ENCODE results near the gene CERS1.

Gene CERS1

DNA sequence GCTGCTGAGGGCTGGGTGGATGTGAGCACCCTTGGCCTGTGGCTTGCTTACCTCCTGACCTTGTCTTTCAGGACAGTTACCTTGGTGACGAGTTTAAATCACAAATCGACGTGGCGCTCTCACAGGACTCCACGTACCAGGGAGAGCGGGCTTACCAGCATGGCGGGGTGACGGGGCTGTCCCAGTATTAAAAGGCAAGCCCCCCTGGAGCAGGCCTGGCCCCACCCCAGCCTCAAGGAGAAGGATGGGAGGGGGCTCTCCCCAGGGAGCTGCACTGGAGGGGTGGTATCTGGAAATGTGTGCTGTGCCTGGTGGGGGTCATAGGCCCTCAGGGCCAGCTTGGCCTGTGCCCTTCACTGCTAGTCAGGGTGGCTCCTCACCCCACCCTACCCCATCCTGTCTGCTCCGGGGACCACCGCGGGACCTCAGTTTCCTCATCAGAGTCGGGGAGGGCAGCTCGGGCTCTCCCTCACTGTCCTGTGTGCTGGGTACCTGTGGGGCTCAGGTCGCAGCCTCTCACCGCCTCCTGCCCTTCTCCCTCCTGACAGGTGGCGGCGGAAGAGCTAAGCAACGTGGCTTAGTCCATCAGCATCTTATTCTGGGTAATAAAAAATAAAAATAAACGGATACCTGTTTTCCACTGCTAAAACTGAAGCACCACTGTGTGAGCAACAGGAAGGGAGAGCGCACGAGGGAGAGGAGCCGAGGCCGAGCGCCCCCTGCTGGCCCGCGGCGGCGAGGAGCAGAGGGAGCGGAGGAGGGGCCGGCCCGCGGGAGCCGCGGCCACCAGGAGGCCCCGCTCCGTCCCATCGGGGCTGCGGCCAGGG, 29.8 kb downstream of the CERS1 start:
- Histone ChIP-seq H3K27ac (ENCODE audit: low read length) (no peak overlapping the region), H3K4me3 (ENCODE audit: low read length) (no peak overlapping the region), H3K9me3 (ENCODE audit: insufficient read depth, low read depth, low read length) (no peaks in the 10 kb centered on the region), H3K4me1 (ENCODE audit: insufficient read depth, low read length) (no peaks in the 10 kb centered on the region), H3K27me3 (ENCODE audit: insufficient read depth, low read length) (no peaks in the 10 kb centered on the region; the same call in 1 of the 2 replicates), H3K36me3 (ENCODE audit: insufficient read depth, low read depth, low read length) (peaks cover 62% of the 10 kb centered on the region), H3K9ac (ENCODE audit: low read depth, low read length) (no peak overlapping the region)

DNA sequence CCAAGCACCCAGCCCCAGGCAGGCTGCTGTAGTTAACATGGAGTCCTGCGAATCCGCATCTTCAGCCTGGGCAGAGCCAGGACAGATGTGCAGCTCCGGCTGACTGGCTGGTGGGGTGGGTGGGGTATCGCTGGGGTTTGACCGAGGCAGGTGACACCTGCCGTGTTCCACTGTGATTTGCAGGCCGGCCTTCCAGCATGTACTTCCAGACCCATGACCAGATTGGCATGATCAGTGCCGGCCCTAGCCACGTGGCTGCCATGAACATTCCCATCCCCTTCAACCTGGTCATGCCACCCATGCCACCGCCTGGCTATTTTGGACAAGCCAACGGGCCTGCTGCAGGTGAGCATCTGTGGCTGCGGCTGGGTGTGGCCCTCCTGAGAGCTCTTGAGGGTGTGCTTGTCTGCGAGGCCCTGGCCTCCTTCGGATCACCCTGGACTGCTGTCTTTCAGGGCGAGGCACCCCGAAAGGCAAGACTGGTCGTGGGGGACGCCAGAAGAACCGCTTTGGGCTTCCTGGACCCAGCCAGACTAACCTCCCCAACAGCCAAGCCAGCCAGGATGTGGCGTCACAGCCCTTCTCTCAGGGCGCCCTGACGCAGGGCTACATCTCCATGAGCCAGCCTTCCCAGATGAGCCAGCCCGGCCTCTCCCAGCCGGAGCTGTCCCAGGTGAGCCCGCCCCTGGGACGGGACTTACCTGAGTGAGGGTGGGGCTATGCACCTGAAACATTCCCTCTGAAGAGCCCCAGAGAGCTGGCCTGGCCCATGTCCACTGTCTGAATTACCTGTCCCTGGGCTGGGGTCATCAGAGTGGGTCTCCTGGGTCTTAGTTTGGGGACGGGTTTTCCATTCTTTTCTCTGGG, 30.6 kb downstream of the CERS1 start:
- H3K27me3 ChIP-seq (ENCODE audit: insufficient read depth, low read length) = no peaks in the 10 kb centered on the region
- H3K9me3 ChIP-seq (ENCODE audit: insufficient read depth, low read depth, low read length) = no peaks in the 10 kb centered on the region
- no peak overlapping the region for H3K9ac ChIP-seq (ENCODE audit: low read depth, low read length)
- no peaks in the 10 kb centered on the region for H3K4me1 ChIP-seq (ENCODE audit: insufficient read depth, low read length)
- no peak overlapping the region for H3K4me3 ChIP-seq (ENCODE audit: low read length)
- peaks cover 71% of the 10 kb centered on the region for H3K36me3 ChIP-seq (ENCODE audit: insufficient read depth, low read depth, low read length)
- no peak overlapping the region for H3K27ac ChIP-seq (ENCODE audit: low read length)

DNA sequence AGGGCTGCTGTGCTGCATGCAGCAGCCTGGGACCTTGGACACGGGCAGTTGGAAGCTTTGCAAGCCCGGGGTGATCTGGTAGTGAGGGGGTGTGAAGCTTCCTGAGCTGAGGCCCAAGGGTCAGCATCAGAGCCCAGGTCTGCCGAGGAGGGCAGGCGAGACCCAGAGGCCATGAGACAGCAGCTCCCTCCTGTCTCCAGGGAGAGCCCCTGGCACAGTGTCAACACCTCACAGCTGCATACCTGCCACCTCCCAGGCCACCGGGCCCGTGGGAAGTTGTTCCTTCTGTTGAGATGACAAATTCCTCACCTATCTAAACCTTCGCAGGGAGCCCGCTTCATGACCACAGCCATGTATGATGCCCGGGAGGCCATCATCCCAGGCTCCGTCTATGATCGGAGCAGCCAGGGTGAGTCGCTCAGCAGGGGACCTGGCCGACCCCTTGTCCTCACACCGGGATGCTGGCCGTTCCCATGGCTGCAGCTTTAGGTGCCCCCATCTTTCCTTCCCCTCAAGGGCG, 32.1 kb downstream of the CERS1 start:
- H3K4me1 ChIP-seq (ENCODE audit: insufficient read depth, low read length) = no peaks in the 10 kb centered on the region
- H3K36me3 ChIP-seq (ENCODE audit: insufficient read depth, low read depth, low read length) = peaks cover 85% of the 10 kb centered on the region
- no peak overlapping the region for H3K27ac ChIP-seq (ENCODE audit: low read length)
- no peaks in the 10 kb centered on the region for H3K9me3 ChIP-seq (ENCODE audit: insufficient read depth, low read depth, low read length)
- H3K9ac ChIP-seq (ENCODE audit: low read depth, low read length) = no peak overlapping the region
- H3K4me3 ChIP-seq (ENCODE audit: low read length) = no peak overlapping the region
- no peaks in the 10 kb centered on the region for H3K27me3 ChIP-seq (ENCODE audit: insufficient read depth, low read length)

DNA sequence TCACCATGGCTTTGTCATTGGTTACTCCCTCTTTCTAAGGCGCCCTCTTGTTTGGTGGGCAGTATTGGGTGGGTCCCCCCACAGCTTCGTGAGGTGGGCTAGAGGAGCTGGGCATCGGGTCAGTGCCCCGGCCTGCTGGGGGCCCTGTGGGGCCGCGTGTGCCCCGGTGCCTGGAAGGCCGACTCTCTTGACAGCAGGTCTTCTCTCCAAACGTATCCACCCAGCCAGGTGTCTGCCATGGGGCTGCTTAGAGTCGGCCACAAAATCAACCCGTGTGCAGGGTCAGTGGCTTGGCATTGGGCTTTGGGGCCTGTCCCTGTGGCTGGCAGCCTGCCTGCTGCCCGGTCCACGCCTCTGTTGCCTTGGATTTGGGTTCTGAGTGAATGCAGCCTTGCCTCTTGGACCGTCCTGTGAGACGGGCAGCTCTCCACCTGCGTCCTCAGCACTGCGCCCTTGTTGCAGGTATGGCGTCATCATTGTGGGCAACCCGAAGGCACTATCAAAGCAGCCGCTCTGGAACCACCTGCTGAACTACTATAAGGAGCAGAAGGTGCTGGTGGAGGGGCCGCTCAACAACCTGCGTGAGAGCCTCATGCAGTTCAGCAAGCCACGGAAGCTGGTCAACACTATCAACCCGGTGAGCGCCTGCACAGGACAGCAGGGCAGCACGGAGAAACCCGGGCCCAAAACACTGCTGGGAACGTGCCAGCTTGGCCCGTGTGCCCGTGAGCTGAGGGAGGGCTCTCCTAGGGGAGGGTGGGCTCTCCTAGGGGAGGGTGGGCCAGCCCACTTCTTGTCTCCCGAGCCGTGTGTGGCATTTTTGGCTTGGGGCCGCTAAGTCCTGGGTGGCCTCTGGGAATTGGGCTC, 32.7 kb downstream of the CERS1 start:
- Histone ChIP-seq H3K9ac (ENCODE audit: low read depth, low read length) (no peak overlapping the region), H3K4me1 (ENCODE audit: insufficient read depth, low read length) (no peaks in the 10 kb centered on the region), H3K9me3 (ENCODE audit: insufficient read depth, low read depth, low read length) (no peaks in the 10 kb centered on the region), H3K4me3 (ENCODE audit: low read length) (no peak overlapping the region), H3K27ac (ENCODE audit: low read length) (no peak overlapping the region), H3K27me3 (ENCODE audit: insufficient read depth, low read length) (no peaks in the 10 kb centered on the region), H3K36me3 (ENCODE audit: insufficient read depth, low read depth, low read length) (peaks cover 91% of the 10 kb centered on the region)

DNA sequence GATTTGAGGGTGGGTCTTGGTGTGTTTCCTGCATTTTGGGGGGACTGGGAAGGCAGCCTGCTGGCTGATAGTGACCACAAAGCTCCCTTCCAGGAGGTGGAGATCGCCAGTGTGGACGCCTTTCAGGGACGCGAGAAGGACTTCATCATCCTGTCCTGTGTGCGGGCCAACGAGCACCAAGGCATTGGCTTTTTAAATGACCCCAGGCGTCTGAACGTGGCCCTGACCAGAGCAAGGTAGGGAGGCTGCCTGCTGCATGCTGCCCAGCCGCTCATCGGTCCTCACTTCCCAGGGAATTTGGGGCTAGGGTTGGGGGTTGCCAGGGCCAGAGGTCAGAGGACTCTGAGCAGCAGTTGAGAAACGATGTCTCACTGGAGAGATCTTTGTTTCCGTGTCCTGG, 34.0 kb downstream of the CERS1 start:
- Histone ChIP-seq H3K27ac (ENCODE audit: low read length) (no peak overlapping the region), H3K36me3 (ENCODE audit: insufficient read depth, low read depth, low read length) (peaks cover 91% of the 10 kb centered on the region), H3K27me3 (ENCODE audit: insufficient read depth, low read length) (no peaks in the 10 kb centered on the region), H3K4me3 (ENCODE audit: low read length) (no peak overlapping the region), H3K4me1 (ENCODE audit: insufficient read depth, low read length) (no peaks in the 10 kb centered on the region), H3K9ac (ENCODE audit: low read depth, low read length) (no peak overlapping the region), H3K9me3 (ENCODE audit: insufficient read depth, low read depth, low read length) (no peaks in the 10 kb centered on the region)

DNA sequence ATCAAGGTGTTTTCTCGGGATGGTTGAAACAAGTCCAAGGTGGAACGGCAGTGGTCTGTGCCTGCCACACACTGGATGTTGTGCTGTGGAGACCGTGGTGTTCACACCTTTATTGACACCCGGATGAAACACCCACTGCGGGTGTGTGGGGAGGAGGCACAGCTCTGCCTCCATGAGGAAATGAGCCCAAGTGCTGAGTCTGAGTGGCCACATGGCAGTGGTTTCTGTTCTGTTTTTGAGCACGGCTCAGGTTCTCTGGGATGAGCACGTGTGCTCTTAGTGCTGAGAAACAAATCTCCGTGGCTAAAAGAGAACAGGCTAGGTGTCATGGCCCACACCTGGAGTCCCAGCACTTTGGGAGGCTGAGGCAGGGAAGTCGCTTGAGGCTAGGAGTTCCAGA, 34.7 kb downstream of the CERS1 start:
- Histone ChIP-seq H3K36me3 (ENCODE audit: insufficient read depth, low read depth, low read length) (peaks cover 94% of the 10 kb centered on the region), H3K27ac (ENCODE audit: low read length) (no peak overlapping the region), H3K4me1 (ENCODE audit: insufficient read depth, low read length) (no peaks in the 10 kb centered on the region), H3K4me3 (ENCODE audit: low read length) (no peak overlapping the region), H3K9me3 (ENCODE audit: insufficient read depth, low read depth, low read length) (no peaks in the 10 kb centered on the region), H3K27me3 (ENCODE audit: insufficient read depth, low read length) (no peaks in the 10 kb centered on the region), H3K9ac (ENCODE audit: low read depth, low read length) (no peak overlapping the region)

- Histone ChIP-seq H3K27ac (ENCODE audit: low read length) (no peak overlapping the region), H3K27me3 (ENCODE audit: insufficient read depth, low read length) (no peaks in the 10 kb centered on the region), H3K4me3 (ENCODE audit: low read length) (no peak overlapping the region), H3K4me1 (ENCODE audit: insufficient read depth, low read length) (no peaks in the 10 kb centered on the region), H3K9ac (ENCODE audit: low read depth, low read length) (no peak overlapping the region), H3K9me3 (ENCODE audit: insufficient read depth, low read depth, low read length) (no peaks in the 10 kb centered on the region), H3K36me3 (ENCODE audit: insufficient read depth, low read depth, low read length) (peaks cover 94% of the 10 kb centered on the region)
Measured at GRCh38 chr19:18860725-18861124, 35.2 kb downstream of the CERS1 start.

DNA sequence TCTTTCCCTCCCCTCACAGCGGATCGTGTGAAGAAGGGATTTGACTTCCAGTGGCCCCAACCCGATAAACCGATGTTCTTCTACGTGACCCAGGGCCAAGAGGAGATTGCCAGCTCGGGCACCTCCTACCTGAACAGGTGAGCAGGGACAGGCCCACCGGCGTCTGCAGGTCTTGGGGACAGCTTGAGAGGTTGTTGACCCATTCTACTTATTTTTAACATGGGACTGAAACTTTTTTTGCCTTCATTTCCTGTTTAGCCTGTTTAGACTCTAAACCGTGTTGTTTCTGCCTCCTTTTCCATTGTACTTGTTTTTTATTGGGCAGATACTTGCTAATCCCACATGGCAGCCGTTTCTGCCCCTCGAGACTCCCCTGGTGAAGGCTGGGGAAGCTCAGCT, 35.7 kb downstream of the CERS1 start:
- H3K36me3 ChIP-seq (ENCODE audit: insufficient read depth, low read depth, low read length) = peaks cover 94% of the 10 kb centered on the region

GRCh38 chr19:18859676-18860301, 36.2 kb downstream of the CERS1 start:
- Histone ChIP-seq H3K27me3 (ENCODE audit: insufficient read depth, low read length) (no peaks in the 10 kb centered on the region), H3K27ac (ENCODE audit: low read length) (no peak overlapping the region), H3K4me1 (ENCODE audit: insufficient read depth, low read length) (no peaks in the 10 kb centered on the region), H3K36me3 (ENCODE audit: insufficient read depth, low read depth, low read length) (peaks cover 97% of the 10 kb centered on the region), H3K4me3 (ENCODE audit: low read length) (no peak overlapping the region), H3K9ac (ENCODE audit: low read depth, low read length) (no peak overlapping the region), H3K9me3 (ENCODE audit: insufficient read depth, low read depth, low read length) (no peaks in the 10 kb centered on the region)

More for the DNA sequence above, 35.7 kb downstream of the CERS1 start:
- H3K27ac ChIP-seq (ENCODE audit: low read length) = no peak overlapping the region
- H3K27me3 ChIP-seq (ENCODE audit: insufficient read depth, low read length) = no peaks in the 10 kb centered on the region
- H3K9ac ChIP-seq (ENCODE audit: low read depth, low read length) = no peak overlapping the region
- no peak overlapping the region for H3K4me3 ChIP-seq (ENCODE audit: low read length)
- H3K9me3 ChIP-seq (ENCODE audit: insufficient read depth, low read depth, low read length) = no peaks in the 10 kb centered on the region
- no peaks in the 10 kb centered on the region for H3K4me1 ChIP-seq (ENCODE audit: insufficient read depth, low read length)

DNA sequence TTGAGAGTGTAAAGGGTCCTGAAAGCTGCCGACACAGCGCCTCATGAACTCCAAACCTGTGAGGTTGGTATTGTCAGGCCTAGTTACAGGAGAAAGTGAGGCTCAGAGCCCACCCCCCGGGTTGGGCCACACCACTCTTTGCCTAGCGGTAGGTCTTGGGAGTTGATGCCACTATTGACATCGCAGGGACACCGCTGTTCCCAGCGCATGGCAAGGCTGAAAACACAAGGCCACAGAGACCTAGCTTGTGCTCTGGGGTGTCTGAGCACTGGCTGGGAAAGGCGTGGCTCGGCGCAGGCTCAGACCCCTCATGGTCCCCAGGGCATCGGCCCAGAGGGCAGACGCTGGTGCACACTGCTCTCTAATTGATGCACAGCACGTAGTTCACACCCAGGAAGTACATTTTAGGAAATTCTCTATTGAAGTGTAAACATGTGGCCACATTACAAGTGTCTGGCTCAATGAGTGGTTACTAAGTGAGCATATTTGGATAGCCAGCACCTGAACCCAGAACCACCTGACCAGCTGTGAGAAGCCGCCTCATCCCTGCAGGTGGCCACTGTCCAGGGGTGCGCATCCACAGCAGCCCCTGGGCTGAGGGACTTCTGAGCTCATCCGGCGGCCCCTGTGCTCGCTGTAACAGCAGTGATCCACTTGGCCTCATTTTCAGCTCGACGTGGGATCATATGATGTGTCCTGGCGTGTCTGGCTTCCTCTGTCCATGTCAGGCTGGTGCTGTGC, 36.9 kb downstream of the CERS1 start:
- peaks cover 100% of the 10 kb centered on the region for H3K36me3 ChIP-seq (ENCODE audit: insufficient read depth, low read depth, low read length)
- no peaks in the 10 kb centered on the region for H3K9me3 ChIP-seq (ENCODE audit: insufficient read depth, low read depth, low read length)
- no peak overlapping the region for H3K27ac ChIP-seq (ENCODE audit: low read length)
- H3K4me1 ChIP-seq (ENCODE audit: insufficient read depth, low read length) = no peaks in the 10 kb centered on the region
- H3K9ac ChIP-seq (ENCODE audit: low read depth, low read length) = no peak overlapping the region
- H3K27me3 ChIP-seq (ENCODE audit: insufficient read depth, low read length) = no peaks in the 10 kb centered on the region
- H3K4me3 ChIP-seq (ENCODE audit: low read length) = no peak overlapping the region

Measured in iPS-20b (cell line).